Left ventricle myocardium superior (tissue), 1 donor: ENCODE measurements around the gene GSK3B. TPM values are rescaled to one million over a fixed set of nuclear protein-coding genes. Genes with fewer than 3 reads are reported as not detected.

Source experiments
- ATAC-seq: fragments of 200-7000 bp; cut with Tn5 transposase; one replicate; pipeline ENCODE4 v1.9.1; 2020; ENCODE audit warnings: mild to moderate bottlenecking, moderate library complexity
- DNase-seq: peaks from one replicate; pipeline ENCODE4 v3.0.0-alpha.2; 2020
- intact Hi-C: fragments of 100-400 bp; cut with micrococcal nuclease; formaldehyde crosslinking; loops from one replicate; pipeline ENCODE4 v1.11.0; 2022
- total RNA-seq: library from RNA; stranded (reverse); fragmentation: NEBNext Ultra II Directional; extraction: Animal tissue kit (Norgen Biotek cat#: 25700); gene quantifications from one replicate; pipeline ENCODE4 v1.2.1, GENCODE V29; 2021
- donor health status: DM: no; HTN: yes; CAD: no; lungs with severe emphysema.

The GSK3B gene
- total RNA-seq, 1 donor from 2014 or later = 45.7 TPM

DNA sequence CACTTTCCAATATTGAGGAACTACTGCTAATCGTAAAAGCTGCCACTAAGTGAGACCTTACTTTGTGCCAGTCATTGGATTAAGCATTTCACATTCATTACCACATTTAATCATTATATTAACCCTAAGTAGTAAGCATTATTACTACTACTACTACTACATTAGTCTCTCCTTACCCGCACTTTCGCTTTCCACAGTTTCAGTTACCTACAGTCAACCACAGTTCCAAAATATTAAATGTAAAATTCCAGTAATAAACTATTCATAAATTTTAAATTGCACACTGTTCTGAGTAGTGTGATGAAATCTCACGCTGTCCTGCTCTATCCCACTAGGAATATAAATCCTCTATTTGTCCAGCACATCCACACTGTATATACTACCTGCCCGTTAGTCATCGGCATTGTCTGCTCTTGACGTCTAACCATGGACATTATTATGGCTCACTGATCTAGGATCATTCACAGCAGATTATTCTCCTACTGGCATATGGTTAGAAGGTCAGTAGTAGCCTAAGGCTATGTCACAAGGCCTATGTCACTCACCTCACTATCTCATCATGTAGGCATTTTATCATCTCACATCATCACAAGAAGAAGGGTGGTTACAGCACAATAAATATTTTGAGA is 121.1 kb downstream of the GSK3B start:
- intact Hi-C loops = no loop called here
- ATAC-seq = no peak

GRCh38 chr3:119969759-119970158 is 124.5 kb downstream of the GSK3B start:
- DNase-seq (no peak), ATAC-seq (no peak)
- intact Hi-C loops = no loop called here

More for the DNA sequence above, 121.1 kb downstream of the GSK3B start:
- no peak for DNase-seq

GRCh38 chr3:119967353-119968006 is 126.8 kb downstream of the GSK3B start:
- DNase-seq (no peak), ATAC-seq (no peak)
- intact Hi-C loops = no loop called here

GRCh38 chr3:119965692-119966091 is 128.6 kb downstream of the GSK3B start:
- ATAC-seq (no peak), DNase-seq (no peak)

GRCh38 chr3:119964294-119964693 is 130.0 kb downstream of the GSK3B start:
- DNase-seq (no peak), ATAC-seq (no peak)
- intact Hi-C loops = no loop called here

More at GRCh38 chr3:119965692-119966091, 128.6 kb downstream of the GSK3B start:
- intact Hi-C loops = no loop called here

DNA sequence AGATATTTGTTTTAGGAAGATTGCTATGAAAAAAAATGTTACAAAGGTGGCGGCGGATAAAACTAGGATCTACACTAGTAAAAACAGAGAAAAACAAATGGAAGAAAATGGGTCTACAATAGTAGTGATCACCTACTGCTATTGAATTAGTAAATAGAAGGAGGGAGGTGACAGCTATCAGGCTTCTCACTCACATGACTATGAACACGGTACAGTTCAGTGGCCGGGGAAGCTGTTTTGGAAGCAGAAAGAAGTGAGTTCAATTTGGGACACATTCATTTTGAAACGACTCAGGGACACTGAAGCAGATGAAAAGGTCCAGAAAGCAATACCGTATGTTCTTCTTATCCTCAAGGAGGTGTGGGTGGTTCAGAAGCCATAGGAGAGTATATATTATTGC is 138.3 kb downstream of the GSK3B start:
- ATAC-seq = peak; percentile 76
- intact Hi-C loops = no loop called here
- DNase-seq = no peak

- intact Hi-C loops = no loop called here
- ATAC-seq = peak; percentile 53
- DNase-seq = no peak
These were observed 143.5 kb downstream of the GSK3B start for GRCh38 chr3:119950666-119951325.

GRCh38 chr3:119945291-119945690 is 149.0 kb downstream of the GSK3B start:
- intact Hi-C loops = no loop called here
- DNase-seq (no peak), ATAC-seq (no peak)

DNA sequence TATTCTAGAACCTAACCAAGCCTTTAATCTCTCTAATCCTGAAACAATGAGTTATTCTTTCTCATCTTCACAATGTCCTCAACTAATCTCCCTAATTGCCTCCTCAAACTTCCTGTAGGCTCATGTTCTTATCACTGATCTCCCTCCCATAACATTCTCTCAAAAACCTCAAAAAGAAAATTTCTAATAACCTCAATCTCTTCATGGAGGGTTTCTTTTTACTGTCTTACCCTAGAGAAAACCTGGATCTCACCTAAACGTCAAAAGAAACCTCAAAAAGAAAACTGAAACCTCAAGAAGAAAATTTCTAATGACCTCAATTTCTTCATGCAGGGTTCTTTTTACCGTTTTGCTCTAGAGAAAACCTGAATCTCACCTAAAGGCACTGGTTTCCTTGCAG is 150.2 kb downstream of the GSK3B start:
- ATAC-seq = no peak
- intact Hi-C loops = no loop called here
- no peak for DNase-seq

- no peak for DNase-seq
- intact Hi-C loops = no loop called here
- ATAC-seq = no peak
These were observed 155.2 kb downstream of the GSK3B start for GRCh38 chr3:119939077-119939476.

- ATAC-seq (peak; percentile 38), DNase-seq (no peak)
- intact Hi-C loops = no loop called here
These were observed 157.0 kb downstream of the GSK3B start for GRCh38 chr3:119937229-119937628.

- ATAC-seq = no peak
- intact Hi-C loops = no loop called here
These were observed 160.0 kb downstream of the GSK3B start for GRCh38 chr3:119934249-119934648.

GRCh38 chr3:119933207-119933606 is 161.0 kb downstream of the GSK3B start:
- no peak for ATAC-seq
- intact Hi-C loops = no loop called here
- no peak for DNase-seq

More at GRCh38 chr3:119934249-119934648, 160.0 kb downstream of the GSK3B start:
- DNase-seq = no peak

- intact Hi-C loops = no loop called here
- no peak for ATAC-seq
- DNase-seq = no peak
These were observed 164.0 kb downstream of the GSK3B start for GRCh38 chr3:119930286-119930685.

GRCh38 chr3:119927190-119927589 is 167.1 kb downstream of the GSK3B start:
- ATAC-seq (no peak), DNase-seq (no peak)
- intact Hi-C loops = no loop called here

DNA sequence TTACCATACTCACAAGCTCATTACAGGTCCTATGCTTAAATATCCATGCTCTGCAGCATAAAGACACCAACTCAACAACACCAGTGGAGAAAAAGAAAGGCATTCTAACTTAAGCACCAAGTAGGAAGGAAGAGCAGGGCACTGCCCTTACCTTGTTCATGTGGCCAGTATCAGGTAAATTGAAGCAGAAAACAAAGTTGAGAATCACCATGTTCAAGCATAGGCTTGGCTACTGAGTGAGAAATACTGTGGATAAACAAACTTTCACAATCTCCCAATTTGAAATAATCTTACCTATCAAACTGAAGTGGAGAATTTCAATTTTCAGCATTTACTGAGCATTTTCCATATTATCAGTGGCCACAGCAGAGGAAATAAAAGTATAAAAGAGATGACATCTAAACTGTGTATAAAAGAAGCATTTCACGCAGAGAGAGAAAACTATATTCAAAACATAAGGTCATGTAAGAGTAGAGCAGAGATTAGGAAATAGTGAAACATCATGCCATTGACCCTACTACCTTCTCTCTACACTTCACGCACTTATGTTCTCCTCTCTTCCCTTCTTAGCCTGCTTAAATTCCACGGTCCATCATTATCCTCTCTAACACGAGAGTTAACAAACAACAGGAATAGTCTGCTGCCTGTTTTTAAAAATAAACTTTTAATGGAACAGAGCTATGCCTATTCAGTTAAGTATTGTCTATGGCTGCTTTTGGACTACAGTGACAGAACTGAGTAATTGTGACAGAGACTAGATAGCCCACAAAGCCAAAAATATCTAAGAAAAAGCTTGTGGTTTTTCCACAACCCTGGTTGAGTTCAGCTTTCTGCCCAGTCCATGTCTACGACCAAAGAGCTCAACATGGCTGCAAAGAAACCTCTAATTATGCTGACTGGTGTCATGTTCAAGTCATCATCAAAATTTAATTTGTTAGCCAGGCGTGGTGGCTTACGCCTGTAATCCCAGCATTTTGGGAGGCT is 169.8 kb downstream of the GSK3B start:
- no peak for DNase-seq
- no peak for ATAC-seq
- intact Hi-C loops = no loop called here

DNA sequence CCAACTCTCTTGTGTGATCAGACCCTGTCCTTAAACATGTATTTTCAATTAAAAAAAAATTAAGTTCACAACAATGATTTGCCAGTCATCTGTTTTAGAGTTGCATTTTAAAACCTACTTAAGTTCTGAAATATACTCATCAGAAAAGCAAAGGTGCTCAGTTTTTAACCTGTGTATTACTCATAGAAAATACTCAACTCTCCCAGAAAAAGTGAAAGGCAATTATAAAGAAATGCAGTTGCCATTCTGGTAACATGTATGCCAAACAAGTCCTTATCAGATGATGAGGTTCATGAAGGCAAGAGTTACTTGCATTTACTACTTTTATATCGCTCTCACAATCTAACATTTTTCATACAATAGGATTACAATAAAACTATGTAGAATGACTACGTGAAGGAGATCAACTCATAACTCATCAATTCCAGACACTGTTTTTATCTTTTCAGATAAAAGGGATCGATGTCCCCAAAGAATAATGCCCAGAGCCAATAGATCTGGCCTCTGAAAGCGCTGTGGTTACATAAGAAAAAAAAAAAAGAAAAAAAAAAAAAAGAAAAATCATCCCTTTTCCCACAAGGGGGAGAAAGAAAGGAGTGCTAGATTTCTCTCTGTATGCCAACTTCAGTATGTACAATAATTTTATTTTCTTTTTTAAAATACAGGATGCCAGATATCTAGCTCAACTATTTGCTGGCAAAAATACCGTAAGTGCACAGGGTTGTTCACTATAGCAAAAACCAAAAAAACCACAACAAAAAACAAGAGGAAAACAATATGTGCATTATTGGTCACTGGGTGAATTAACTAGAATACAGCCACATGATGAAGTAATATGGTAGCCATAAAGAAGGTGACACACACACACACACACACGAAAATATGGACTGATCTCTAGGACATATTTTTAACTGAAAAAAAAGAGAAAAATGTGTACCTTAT is 175.0 kb downstream of the GSK3B start:
- ATAC-seq = no peak
- DNase-seq = no peak
- intact Hi-C loops = no loop called here

DNA sequence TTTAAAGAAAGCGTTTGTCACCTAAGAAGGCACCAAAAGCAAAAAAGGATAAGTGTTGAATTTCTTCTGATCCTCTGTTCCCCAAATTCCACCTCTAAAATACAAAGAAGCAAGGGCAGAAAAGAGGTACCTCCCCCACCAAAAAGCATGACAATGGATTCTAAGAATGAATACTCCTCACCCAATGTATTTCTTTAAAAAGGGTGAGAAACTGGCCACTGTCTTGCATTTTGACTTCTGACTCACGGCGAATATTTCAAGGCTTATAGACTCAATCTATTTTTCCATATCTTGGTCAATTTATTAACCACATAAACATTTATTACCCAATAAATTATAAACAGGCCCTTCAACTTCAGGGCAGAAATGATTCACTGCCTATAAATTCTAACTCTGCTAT is 181.2 kb downstream of the GSK3B start:
- ATAC-seq = no peak
- intact Hi-C loops = no loop called here
- no peak for DNase-seq
